Measurements from ENCODE around the gene CCDC157.
"Not testable (repeated sequence)": the region's sequence is repeated elsewhere in the genome, so short reads cannot be mapped to it uniquely, and the experiment has no call there.

The CCDC157 gene

GRCh38 chr22:30392661-30393321, 36.0 kb downstream of the CCDC157 start:
- no peak for DNase-seq

- DNase-seq: no peak
These were observed 36.5 kb downstream of the CCDC157 start for GRCh38 chr22:30393322-30393680.

GRCh38 chr22:30393885-30394284, 37.1 kb downstream of the CCDC157 start:
- DNase-seq: no peak

- peak; percentile 69 for DNase-seq
These were observed 40.3 kb downstream of the CCDC157 start, which contains the start of gene SEC14L2 for GRCh38 chr22:30396871-30397655. Gene SEC14L2, plus strand, starts transcription at chr22:30397018. Its CDS starts 99 bp downstream, at chr22:30397117.

- DNase-seq: no peak
These were observed 41.1 kb downstream of the CCDC157 start for GRCh38 chr22:30397656-30398635.

- DNase-seq: no peak
These were observed 42.2 kb downstream of the CCDC157 start for GRCh38 chr22:30398685-30399680.

GRCh38 chr22:30399718-30400117, 42.9 kb downstream of the CCDC157 start:
- DNase-seq: no peak

GRCh38 chr22:30400159-30400558, 43.4 kb downstream of the CCDC157 start:
- DNase-seq: no peak

- not testable (repeated sequence) for DNase-seq
These were observed 44.2 kb downstream of the CCDC157 start for GRCh38 chr22:30401024-30401423.

GRCh38 chr22:30402028-30402765, 45.4 kb downstream of the CCDC157 start:
- no peak for DNase-seq

GRCh38 chr22:30402766-30403104, 45.9 kb downstream of the CCDC157 start:
- not testable (repeated sequence) for DNase-seq

GRCh38 chr22:30404307-30404706, 47.5 kb downstream of the CCDC157 start:
- DNase-seq: no peak

- DNase-seq: no peak
These were observed 48.9 kb downstream of the CCDC157 start for GRCh38 chr22:30405731-30406130.

GRCh38 chr22:30406400-30406799, 49.6 kb downstream of the CCDC157 start:
- DNase-seq: no peak

GRCh38 chr22:30408388-30409102, 51.7 kb downstream of the CCDC157 start:
- DNase-seq: no peak

GRCh38 chr22:30411780-30412179, 55.0 kb downstream of the CCDC157 start:
- no peak for DNase-seq

- DNase-seq: no peak
These were observed 56.2 kb downstream of the CCDC157 start for GRCh38 chr22:30413001-30413400.

GRCh38 chr22:30413745-30414524, 57.1 kb downstream of the CCDC157 start:
- DNase-seq: no peak

- no peak for DNase-seq
These were observed 57.8 kb downstream of the CCDC157 start for GRCh38 chr22:30414525-30415047.

Data from stimulated activated CD4-positive, alpha-beta T cell treated with anti-CD3 and anti-CD28 coated beads, Interleukin-4, amount 100 ng/mL, for 1 hour (primary cell).